ENCODE data around the gene KIF6. TPM values are rescaled to one million over a fixed set of nuclear protein-coding genes. Genes with fewer than 3 reads are reported as not detected.
A peak's percentile ranks its signal among the peaks of the same experiment; 100 is the strongest.

Gene KIF6
- total RNA-seq, 1 experiment from 2014 or later = 2.7 TPM

DNA sequence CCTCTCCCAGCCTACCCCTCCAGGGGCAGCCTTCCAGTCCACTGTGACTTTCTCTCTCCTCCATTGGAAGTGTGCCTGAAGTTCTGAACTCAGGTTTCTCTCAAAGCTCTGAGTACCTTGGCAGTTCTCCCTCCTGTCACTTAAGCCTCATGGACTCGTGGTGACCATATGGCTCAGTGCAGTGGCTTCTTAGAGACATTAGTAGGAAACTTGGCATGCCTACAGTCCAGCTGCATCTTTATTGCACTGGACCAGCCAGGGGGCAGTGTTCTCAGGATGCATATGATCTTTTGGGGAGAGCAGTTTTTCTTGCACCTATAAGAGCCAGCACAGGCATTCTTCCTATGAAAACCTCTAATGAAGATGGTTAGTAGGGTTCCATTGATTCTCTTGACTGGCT lies 355.2 kb downstream of the KIF6 start:
- Histone ChIP-seq H3K9me3 (ENCODE audit: low read depth, low read length, poor library complexity, severe bottlenecking) (no peaks in the 10 kb centered on the region), H3K4me1 (ENCODE audit: insufficient read depth, low read length, poor library complexity, severe bottlenecking) (peaks cover 19% of the 10 kb centered on the region), H3K27me3 (replicated peaks; ENCODE audit: insufficient read depth, low read depth, low read length, poor library complexity) (no peaks in the 10 kb centered on the region), H3K27ac (ENCODE audit: low read depth, low read length, poor library complexity, severe bottlenecking) (no peak overlapping the region), H3K4me3 (ENCODE audit: low read depth, low read length, poor library complexity, severe bottlenecking) (no peak overlapping the region), H3K36me3 (ENCODE audit: insufficient read depth, low read length, poor library complexity, severe bottlenecking) (no peaks in the 10 kb centered on the region)
- no peak for DNase-seq (ENCODE audit: low spot score)
- intact Hi-C loops (cut with micrococcal nuclease; ENCODE audit: unreplicated experiment) = loop anchor here (10.0 kb wide), 1 partner anchor 1695 kb away; no protein-coding TSS in a partner anchor
- TF ChIP-seq, protein P1, sequence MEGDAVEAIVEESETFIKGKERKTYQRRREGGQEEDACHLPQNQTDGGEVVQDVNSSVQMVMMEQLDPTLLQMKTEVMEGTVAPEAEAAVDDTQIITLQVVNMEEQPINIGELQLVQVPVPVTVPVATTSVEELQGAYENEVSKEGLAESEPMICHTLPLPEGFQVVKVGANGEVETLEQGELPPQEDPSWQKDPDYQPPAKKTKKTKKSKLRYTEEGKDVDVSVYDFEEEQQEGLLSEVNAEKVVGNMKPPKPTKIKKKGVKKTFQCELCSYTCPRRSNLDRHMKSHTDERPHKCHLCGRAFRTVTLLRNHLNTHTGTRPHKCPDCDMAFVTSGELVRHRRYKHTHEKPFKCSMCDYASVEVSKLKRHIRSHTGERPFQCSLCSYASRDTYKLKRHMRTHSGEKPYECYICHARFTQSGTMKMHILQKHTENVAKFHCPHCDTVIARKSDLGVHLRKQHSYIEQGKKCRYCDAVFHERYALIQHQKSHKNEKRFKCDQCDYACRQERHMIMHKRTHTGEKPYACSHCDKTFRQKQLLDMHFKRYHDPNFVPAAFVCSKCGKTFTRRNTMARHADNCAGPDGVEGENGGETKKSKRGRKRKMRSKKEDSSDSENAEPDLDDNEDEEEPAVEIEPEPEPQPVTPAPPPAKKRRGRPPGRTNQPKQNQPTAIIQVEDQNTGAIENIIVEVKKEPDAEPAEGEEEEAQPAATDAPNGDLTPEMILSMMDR (conservative IDR thresholded peaks at IDR 0.05; ENCODE audit: low read depth, low read length) = peak; percentile 37; the same call in 1 of the 2 replicates
- TF ChIP-seq EZH2 (IDR thresholded peaks at IDR 0.05; ENCODE audit: borderline replicate concordance, low read depth, low read length, poor library complexity, severe bottlenecking) = no peak
- ChIA-PET CTCF (no interaction called here), POLR2A (ENCODE audit: low non-redundant PET) (no interaction called here)
- no TSS peak for BruUV-seq (replicated peaks)

DNA sequence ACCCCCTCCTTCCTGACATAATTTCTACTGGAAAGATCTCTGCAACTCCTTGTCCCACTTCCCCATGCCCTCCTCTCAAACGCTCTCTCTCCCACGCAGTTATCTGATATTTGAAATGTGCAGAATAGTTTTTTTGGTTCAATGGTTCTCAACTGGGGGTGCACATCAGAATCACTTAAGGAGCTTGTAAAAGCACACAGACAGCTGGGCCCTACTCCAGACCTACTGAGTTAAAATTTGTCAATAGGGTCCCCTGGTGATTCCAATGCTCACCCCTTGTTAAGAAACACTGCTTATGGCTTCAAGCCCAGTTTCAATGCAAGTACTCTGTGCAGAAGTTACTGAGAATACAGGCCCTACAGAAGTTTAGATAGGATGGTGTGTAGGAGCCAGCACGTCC lies 357.5 kb downstream of the KIF6 start:
- intact Hi-C loops (cut with micrococcal nuclease; ENCODE audit: unreplicated experiment) = loop anchor here (10.0 kb wide), 1 partner anchor 1697 kb away; no protein-coding TSS in a partner anchor
- Histone ChIP-seq H3K4me3 (ENCODE audit: low read depth, low read length, poor library complexity, severe bottlenecking) (no peak overlapping the region), H3K27ac (ENCODE audit: low read depth, low read length, poor library complexity, severe bottlenecking) (no peak overlapping the region), H3K27me3 (replicated peaks; ENCODE audit: insufficient read depth, low read depth, low read length, poor library complexity) (no peaks in the 10 kb centered on the region), H3K36me3 (ENCODE audit: insufficient read depth, low read length, poor library complexity, severe bottlenecking) (no peaks in the 10 kb centered on the region), H3K4me1 (ENCODE audit: insufficient read depth, low read length, poor library complexity, severe bottlenecking) (peaks cover 26% of the 10 kb centered on the region), H3K9me3 (ENCODE audit: low read depth, low read length, poor library complexity, severe bottlenecking) (no peaks in the 10 kb centered on the region)
- ChIA-PET POLR2A (ENCODE audit: low non-redundant PET) (no interaction called here), CTCF (no interaction called here)
- no TSS peak for BruUV-seq (replicated peaks)
- peak; percentile 86 for DNase-seq (ENCODE audit: low spot score)
- TF ChIP-seq EZH2 (IDR thresholded peaks at IDR 0.05; ENCODE audit: borderline replicate concordance, low read depth, low read length, poor library complexity, severe bottlenecking) = no peak
- TF ChIP-seq, protein P1 (conservative IDR thresholded peaks at IDR 0.05; ENCODE audit: low read depth, low read length) = no peak

DNA sequence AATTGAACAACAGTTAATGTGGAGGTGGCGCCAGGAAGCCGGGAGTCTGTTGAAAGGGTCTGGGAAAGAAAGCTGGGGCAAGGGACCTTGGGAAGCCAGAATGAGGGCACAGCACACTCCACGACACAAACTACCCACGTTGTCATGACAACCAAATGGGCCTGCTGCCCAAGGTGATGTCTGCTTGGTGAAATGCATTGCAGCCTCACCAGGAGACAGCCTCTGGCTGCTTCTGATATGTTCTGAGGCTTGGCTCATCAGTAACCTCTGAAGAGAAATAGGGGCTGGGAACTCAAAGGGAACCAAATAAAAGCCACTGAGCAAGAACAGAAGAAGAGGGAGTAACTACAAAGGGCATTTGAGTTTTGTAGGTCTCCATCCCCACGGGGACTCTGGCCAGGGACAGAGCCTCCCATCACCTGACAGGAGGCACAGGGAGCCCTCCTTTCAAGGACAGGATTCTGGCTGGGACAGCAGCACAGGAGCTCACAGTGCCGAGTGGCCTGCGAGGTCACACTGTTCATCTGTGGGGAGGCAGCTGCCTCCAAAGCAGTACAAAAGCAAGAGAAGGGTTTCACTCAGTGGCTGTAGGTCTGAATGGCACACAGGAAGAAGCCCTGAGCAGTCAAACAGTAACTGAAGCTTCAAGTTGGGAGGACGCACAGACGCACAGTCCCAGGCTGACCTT lies 358.1 kb downstream of the KIF6 start:
- intact Hi-C loops (cut with micrococcal nuclease; ENCODE audit: unreplicated experiment) = loop anchor here (10.0 kb wide), 1 partner anchor 1698 kb away; no protein-coding TSS in a partner anchor
- CTCF ChIA-PET = no interaction called here

More for the DNA sequence above, 358.1 kb downstream of the KIF6 start:
- no peak for TF ChIP-seq EZH2 (IDR thresholded peaks at IDR 0.05; ENCODE audit: borderline replicate concordance, low read depth, low read length, poor library complexity, severe bottlenecking)
- Histone ChIP-seq H3K9me3 (ENCODE audit: low read depth, low read length, poor library complexity, severe bottlenecking) (no peaks in the 10 kb centered on the region), H3K4me1 (ENCODE audit: insufficient read depth, low read length, poor library complexity, severe bottlenecking) (peaks cover 32% of the 10 kb centered on the region), H3K36me3 (ENCODE audit: insufficient read depth, low read length, poor library complexity, severe bottlenecking) (no peaks in the 10 kb centered on the region), H3K27me3 (replicated peaks; ENCODE audit: insufficient read depth, low read depth, low read length, poor library complexity) (no peaks in the 10 kb centered on the region), H3K27ac (ENCODE audit: low read depth, low read length, poor library complexity, severe bottlenecking) (no peak overlapping the region), H3K4me3 (ENCODE audit: low read depth, low read length, poor library complexity, severe bottlenecking) (no peak overlapping the region)
- BruUV-seq (replicated peaks) = no TSS peak
- DNase-seq (ENCODE audit: low spot score) = peak; percentile 18
- POLR2A ChIA-PET (ENCODE audit: low non-redundant PET) = no interaction called here
